Measurements from ENCODE around the gene PCDHA9. TPM values are rescaled to one million over a fixed set of nuclear protein-coding genes. Genes with fewer than 3 reads are reported as not detected.

PCDHA9 gene
- total RNA-seq, 4 donors from 2014 or later: 0.37 to 1.00 (median 0.58) TPM

DNA sequence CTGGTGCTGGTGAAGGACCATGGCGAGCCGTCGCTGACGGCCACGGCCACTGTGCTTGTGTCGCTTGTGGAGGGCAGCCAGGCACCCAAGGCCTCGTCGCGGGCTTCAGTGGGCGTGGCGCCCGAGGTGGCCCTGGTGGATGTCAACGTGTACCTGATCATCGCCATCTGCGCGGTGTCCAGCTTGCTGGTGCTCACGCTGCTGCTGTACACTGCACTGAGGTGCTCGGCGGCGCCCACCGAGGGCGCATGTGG lies 9.7 kb downstream of the PCDHA9 start:
- WGBS, 2 donors (ENCODE audit: low coverage in 1 of 2): 88% methylated on average over 11 of the region's 22 CpGs; no CpG with 5 or more reads in 1 of the 2 donors
- H3K36me3 ChIP-seq: no peaks in the 10 kb centered on the region
- TF ChIP-seq EP300 (IDR thresholded peaks at IDR 0.05; ENCODE audit: low read depth): no peak
- no peak for TF ChIP-seq POLR2AphosphoS5 (IDR thresholded peaks at IDR 0.05)
- TF ChIP-seq POLR2A (IDR thresholded peaks at IDR 0.05): no peak
- TF ChIP-seq, protein P1, sequence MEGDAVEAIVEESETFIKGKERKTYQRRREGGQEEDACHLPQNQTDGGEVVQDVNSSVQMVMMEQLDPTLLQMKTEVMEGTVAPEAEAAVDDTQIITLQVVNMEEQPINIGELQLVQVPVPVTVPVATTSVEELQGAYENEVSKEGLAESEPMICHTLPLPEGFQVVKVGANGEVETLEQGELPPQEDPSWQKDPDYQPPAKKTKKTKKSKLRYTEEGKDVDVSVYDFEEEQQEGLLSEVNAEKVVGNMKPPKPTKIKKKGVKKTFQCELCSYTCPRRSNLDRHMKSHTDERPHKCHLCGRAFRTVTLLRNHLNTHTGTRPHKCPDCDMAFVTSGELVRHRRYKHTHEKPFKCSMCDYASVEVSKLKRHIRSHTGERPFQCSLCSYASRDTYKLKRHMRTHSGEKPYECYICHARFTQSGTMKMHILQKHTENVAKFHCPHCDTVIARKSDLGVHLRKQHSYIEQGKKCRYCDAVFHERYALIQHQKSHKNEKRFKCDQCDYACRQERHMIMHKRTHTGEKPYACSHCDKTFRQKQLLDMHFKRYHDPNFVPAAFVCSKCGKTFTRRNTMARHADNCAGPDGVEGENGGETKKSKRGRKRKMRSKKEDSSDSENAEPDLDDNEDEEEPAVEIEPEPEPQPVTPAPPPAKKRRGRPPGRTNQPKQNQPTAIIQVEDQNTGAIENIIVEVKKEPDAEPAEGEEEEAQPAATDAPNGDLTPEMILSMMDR (IDR thresholded peaks at IDR 0.05): no peak
- intact Hi-C loops (cut with DNase I; ENCODE audit: low total_unique reads) (no loop called here), in situ Hi-C loops (cut with MboI; ENCODE audit: low pct_ligation_motif_present in 1 of 4, low pct_unique_long_range_greater_than_20kb in 1 of 4, low sequenced_read_pairs in 3 of 4) (no loop called here)
- H3K27ac ChIP-seq: no peak overlapping the region
- no peak overlapping the region for H3K4me3 ChIP-seq
- H3K9me3 ChIP-seq: peaks cover 20 to 21% of the 10 kb centered on the region in 2 donors
- no peak for DNase-seq
- H3K27me3 ChIP-seq: peaks cover 4% of the 10 kb centered on the region
- H3K4me1 ChIP-seq: no peaks in the 10 kb centered on the region

DNA sequence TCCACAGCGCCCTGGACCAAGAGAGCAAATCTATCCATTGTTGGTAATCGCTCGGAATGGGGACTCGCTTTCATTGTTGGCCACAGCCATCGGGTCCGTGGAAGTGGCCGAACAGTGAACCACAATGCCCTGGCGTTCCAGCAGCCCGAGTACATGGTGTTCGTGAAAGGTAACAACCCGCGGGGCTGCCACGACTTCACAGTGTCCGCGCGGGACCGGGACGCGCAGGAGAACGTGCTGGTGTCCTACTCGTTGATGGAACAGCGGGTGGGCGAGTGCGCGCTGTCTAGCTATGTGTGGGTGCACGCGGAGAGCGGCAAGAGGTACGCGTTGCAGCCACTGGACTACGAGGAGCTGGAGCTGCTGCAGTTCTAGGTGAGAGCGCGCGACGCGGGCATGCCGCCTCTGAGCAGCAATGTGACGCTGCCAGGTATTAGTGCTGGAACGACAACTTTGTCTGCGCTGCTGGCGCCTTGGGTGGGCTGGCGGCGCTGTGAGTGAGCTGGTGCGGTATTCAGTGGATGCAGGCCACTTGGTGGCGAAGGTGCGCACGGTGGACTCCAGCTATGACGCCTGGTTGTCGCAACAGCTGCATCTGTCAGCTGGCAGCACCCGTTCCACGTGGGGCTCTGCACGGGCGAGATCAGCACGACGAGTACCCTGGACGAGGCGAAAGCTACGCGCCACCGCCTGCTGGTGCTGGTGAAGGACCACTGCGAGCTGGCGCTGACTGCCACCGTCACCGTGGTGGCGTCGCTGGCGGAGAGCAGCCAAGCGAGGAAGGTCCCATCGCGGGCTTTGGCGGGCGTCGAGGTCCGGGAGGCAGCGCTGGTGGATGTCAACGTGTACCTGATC lies 14.5 kb downstream of the PCDHA9 start:
- Histone ChIP-seq H3K36me3 (no peaks in the 10 kb centered on the region), H3K4me1 (no peaks in the 10 kb centered on the region), H3K27ac (no peak overlapping the region), H3K9me3 (peaks cover 7 to 19% of the 10 kb centered on the region in 2 donors), H3K27me3 (no peaks in the 10 kb centered on the region), H3K4me3 (no peak overlapping the region)
- 63 to 85% methylated on average over 7 to 65 of the region's 76 CpGs for WGBS, 2 donors (ENCODE audit: low coverage in 1 of 2)
- in situ Hi-C loops (cut with MboI; ENCODE audit: low pct_ligation_motif_present in 1 of 4, low pct_unique_long_range_greater_than_20kb in 1 of 4, low sequenced_read_pairs in 3 of 4) (no loop called here), intact Hi-C loops (cut with DNase I; ENCODE audit: low total_unique reads) (no loop called here)
- TF ChIP-seq POLR2AphosphoS5 (IDR thresholded peaks at IDR 0.05) (no peak), POLR2A (IDR thresholded peaks at IDR 0.05) (no peak), EP300 (IDR thresholded peaks at IDR 0.05; ENCODE audit: low read depth) (no peak)
- TF ChIP-seq, protein P1 (IDR thresholded peaks at IDR 0.05): no peak
- DNase-seq: no peak

DNA sequence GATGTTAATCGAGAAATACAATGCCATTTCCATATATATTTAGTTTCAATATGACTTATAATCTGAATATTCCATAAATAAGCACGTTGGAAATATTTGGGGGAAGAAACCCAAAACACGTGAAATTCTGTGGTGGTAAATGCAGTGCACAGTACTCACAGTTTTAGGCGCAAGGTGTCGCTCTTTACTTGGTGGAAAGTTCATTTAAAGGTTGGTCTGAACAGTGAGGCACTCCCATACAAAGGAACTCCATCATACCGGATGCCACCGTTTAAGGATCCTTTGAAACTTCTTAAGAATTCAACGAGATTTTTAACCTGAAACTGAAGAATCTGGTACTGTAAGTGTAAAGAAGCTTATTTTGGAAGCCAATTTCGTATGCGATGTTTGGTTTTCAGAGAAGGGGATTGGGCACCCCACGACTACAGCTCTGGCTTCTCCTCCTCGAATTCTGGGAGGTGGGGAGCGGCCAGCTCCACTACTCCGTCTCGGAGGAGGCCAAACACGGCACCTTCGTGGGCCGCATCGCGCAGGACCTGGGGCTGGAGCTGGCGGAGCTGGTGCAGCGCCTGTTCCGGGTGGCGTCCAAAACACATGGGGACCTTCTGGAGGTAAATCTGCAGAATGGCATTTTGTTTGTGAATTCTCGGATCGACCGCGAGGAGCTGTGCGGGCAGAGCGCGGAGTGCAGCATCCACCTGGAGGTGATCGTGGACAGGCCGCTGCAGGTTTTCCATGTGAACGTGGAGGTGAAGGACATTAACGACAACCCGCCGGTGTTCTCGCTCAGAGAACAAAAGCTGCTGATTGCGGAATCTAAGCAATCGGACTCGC lies 20.8 kb downstream of the PCDHA9 start, which contains the start of gene PCDHA11:
TSS of gene PCDHA11 (plus strand) at position 237 of the 834 bp plus-strand sequence. CDS start at position 384, 147 bp downstream.
- Histone ChIP-seq H3K4me3 (no peak within 1 kb of the TSS), H3K4me1 (no peaks in the 10 kb centered on the region), H3K36me3 (no peaks in the 10 kb centered on the region), H3K27me3 (no peaks in the 10 kb centered on the region), H3K27ac (no peak within 1 kb of the TSS), H3K9me3 (peaks cover 17 to 18% of the 10 kb centered on the region in 2 donors)
- in situ Hi-C loops (cut with MboI; ENCODE audit: low pct_ligation_motif_present in 1 of 4, low pct_unique_long_range_greater_than_20kb in 1 of 4, low sequenced_read_pairs in 3 of 4): no loop called here
- 23 to 50% methylated on average over 11 to 41 of the region's 41 CpGs for WGBS, 2 donors (ENCODE audit: low coverage in 1 of 2)
- intact Hi-C loops (cut with DNase I; ENCODE audit: low total_unique reads): no loop called here
- TF ChIP-seq POLR2AphosphoS5 (IDR thresholded peaks at IDR 0.05) (no peak), EP300 (IDR thresholded peaks at IDR 0.05; ENCODE audit: low read depth) (no peak), POLR2A (IDR thresholded peaks at IDR 0.05) (no peak)
- TF ChIP-seq, protein P1 (IDR thresholded peaks at IDR 0.05): no peak
- DNase-seq: no peak

DNA sequence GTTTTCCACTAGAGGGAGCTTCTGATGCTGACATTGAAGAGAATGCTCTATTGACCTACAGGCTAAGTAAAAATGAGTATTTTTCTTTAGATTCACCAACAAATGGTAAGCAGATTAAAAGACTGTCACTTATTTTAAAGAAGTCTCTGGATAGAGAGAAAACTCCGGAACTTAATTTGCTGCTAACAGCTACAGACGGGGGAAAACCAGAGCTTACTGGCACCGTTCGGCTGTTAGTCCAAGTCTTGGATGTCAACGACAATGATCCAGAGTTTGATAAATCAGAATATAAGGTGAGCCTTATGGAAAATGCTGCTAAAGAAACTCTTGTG lies 21.3 kb downstream of the PCDHA9 start:
- no peaks in the 10 kb centered on the region for H3K27me3 ChIP-seq
- DNase-seq: no peak
- 73 to 76% methylated on average over 5 of the region's 5 CpGs for WGBS, 2 donors (ENCODE audit: low coverage in 1 of 2)
- no peak overlapping the region for H3K4me3 ChIP-seq
- no peak overlapping the region for H3K27ac ChIP-seq
- TF ChIP-seq EP300 (IDR thresholded peaks at IDR 0.05; ENCODE audit: low read depth): no peak
- TF ChIP-seq, protein P1 (IDR thresholded peaks at IDR 0.05): no peak
- TF ChIP-seq POLR2A (IDR thresholded peaks at IDR 0.05): no peak
- no peak for TF ChIP-seq POLR2AphosphoS5 (IDR thresholded peaks at IDR 0.05)
- H3K36me3 ChIP-seq: no peaks in the 10 kb centered on the region
- no peaks in the 10 kb centered on the region for H3K4me1 ChIP-seq
- intact Hi-C loops (cut with DNase I; ENCODE audit: low total_unique reads): no loop called here
- in situ Hi-C loops (cut with MboI; ENCODE audit: low pct_ligation_motif_present in 1 of 4, low pct_unique_long_range_greater_than_20kb in 1 of 4, low sequenced_read_pairs in 3 of 4): no loop called here
- peaks cover 17% of the 10 kb centered on the region in 2 donors for H3K9me3 ChIP-seq

Data from transverse colon (tissue), 4 donors.